Spleen (tissue), 7 donors: ENCODE measurements around the gene SYCN.

Experiments
- CTCF ChIP-seq, 11 experiments: fragments of 200-600 bp in 7 of 11; fragments of 450-650 bp in 4 of 11; sonication (generic) in 4 of 11; IDR thresholded peaks in 8 of 11; conservative IDR thresholded peaks in 3 of 11; 1 replicate in 7 of 11; 2 replicates in 4 of 11; pipeline versions ENCODE4 v1.4.0 to v1.8.0; 2016 to 2021; ENCODE audit warnings: antibody characterized with exemption in 11 of 11, inconsistent platforms in 4 of 11, mild to moderate bottlenecking in 1 of 11
- POLR2A ChIP-seq, 3 donors: fragments of 450-650 bp; IDR thresholded peaks; one replicate each; pipeline ENCODE4 v1.5.1; 2017; ENCODE audit warnings: antibody characterized with exemption in 3 of 3, mild to moderate bottlenecking in 1 of 3
- donor health status: DM: no; HTN: no; CAD: no; lungs with moderate emphysema.
- donor health status: DM: no; HTN: no; CAD: no.
- donor health status: DM: no; HTN: no; CAD: no.

GRCh38 chr19:39173502-39173991, 30.5 kb downstream of the SYCN start:
- TF ChIP-seq CTCF (IDR thresholded peaks at IDR 0.05 in 8 of 11, conservative IDR thresholded peaks at IDR 0.05 in 3 of 11), result no peak
- TF ChIP-seq POLR2A (IDR thresholded peaks at IDR 0.05), result no peak
